HEK293 (cell line): Measurements from ENCODE around the gene KRT8.

Experiments
- GLI4 ChIP-seq: fragments of 450-650 bp; formaldehyde crosslinking; IDR thresholded peaks from 2 replicates; pipeline ENCODE4 v1.5.1; 2016; ENCODE audit warnings: missing biosample characterization, missing genetic modification characterization
- HIC1 ChIP-seq: fragments of 450-650 bp; formaldehyde crosslinking; IDR thresholded peaks from 2 replicates; pipeline ENCODE4 v1.5.1; 2016; ENCODE audit warnings: missing biosample characterization, missing genetic modification characterization
- KLF10 ChIP-seq: fragments of 450-650 bp; IDR thresholded peaks from 2 replicates; pipeline ENCODE4 v1.5.1; 2018; ENCODE audit warnings: missing biosample characterization, mild to moderate bottlenecking, missing genetic modification characterization
- KLF9 ChIP-seq: fragments of 450-650 bp; formaldehyde crosslinking; IDR thresholded peaks from 2 replicates; pipeline ENCODE4 v1.5.1; 2016; ENCODE audit warnings: missing biosample characterization, missing genetic modification characterization, low read depth
- PRDM10 ChIP-seq: fragments of 450-650 bp; formaldehyde crosslinking; IDR thresholded peaks from 2 replicates; pipeline ENCODE4 v1.5.1; 2016; ENCODE audit warnings: missing biosample characterization, missing genetic modification characterization
- PRDM6 ChIP-seq: fragments of 450-650 bp; formaldehyde crosslinking; IDR thresholded peaks from 2 replicates; pipeline ENCODE4 v1.5.1; 2017; ENCODE audit warnings: missing biosample characterization, missing genetic modification characterization
- SALL2 ChIP-seq: fragments of 450-650 bp; formaldehyde crosslinking; IDR thresholded peaks from 2 replicates; pipeline ENCODE4 v1.5.0; 2017; ENCODE audit warnings: missing biosample characterization, mild to moderate bottlenecking, missing genetic modification characterization, borderline replicate concordance
- SP3 ChIP-seq: fragments of 450-650 bp; formaldehyde crosslinking; IDR thresholded peaks from 2 replicates; pipeline ENCODE4 v1.5.1; 2016; ENCODE audit warnings: missing biosample characterization, missing genetic modification characterization
- ZBTB10 ChIP-seq: fragments of 450-650 bp; formaldehyde crosslinking; IDR thresholded peaks from 2 replicates; pipeline ENCODE4 v1.5.1; 2016; ENCODE audit warnings: missing biosample characterization, missing genetic modification characterization
- ZNF121 ChIP-seq: fragments of 450-650 bp; formaldehyde crosslinking; IDR thresholded peaks from 2 replicates; pipeline ENCODE4 v1.5.1; 2016; ENCODE audit warnings: missing biosample characterization, missing genetic modification characterization
- ZNF221 ChIP-seq: fragments of 450-650 bp; formaldehyde crosslinking; IDR thresholded peaks from 2 replicates; pipeline ENCODE4 v1.5.1; 2017; ENCODE audit warnings: missing biosample characterization, missing genetic modification characterization, borderline replicate concordance
- ZNF394 ChIP-seq: fragments of 450-650 bp; formaldehyde crosslinking; IDR thresholded peaks from 2 replicates; pipeline ENCODE4 v1.5.1; 2016; ENCODE audit warnings: missing biosample characterization, missing genetic modification characterization, mild to moderate bottlenecking, moderate library complexity, borderline replicate concordance
- ZNF555 ChIP-seq: fragments of 450-650 bp; formaldehyde crosslinking; conservative IDR thresholded peaks from 2 replicates; pipeline ENCODE4 v1.5.1; 2017; ENCODE audit warnings: missing biosample characterization, mild to moderate bottlenecking, missing genetic modification characterization, inconsistent platforms
- ZNF610 ChIP-seq: fragments of 450-650 bp; formaldehyde crosslinking; IDR thresholded peaks from 2 replicates; pipeline ENCODE4 v1.5.1; 2016; ENCODE audit warnings: missing biosample characterization, missing genetic modification characterization, borderline replicate concordance
- ZSCAN23 ChIP-seq: fragments of 450-650 bp; formaldehyde crosslinking; IDR thresholded peaks from 2 replicates; pipeline ENCODE4 v1.5.1; 2016; ENCODE audit warnings: missing biosample characterization, missing genetic modification characterization
- ZXDB ChIP-seq: fragments of 450-650 bp; formaldehyde crosslinking; IDR thresholded peaks from 2 replicates; pipeline ENCODE4 v1.5.1; 2016; ENCODE audit warnings: missing biosample characterization, missing genetic modification characterization
- TF ChIP-seq, protein P1 (sequence below): fragments of 450-650 bp; formaldehyde crosslinking; IDR thresholded peaks from 2 replicates; pipeline ENCODE4 v1.5.1; 2016; ENCODE audit warnings: missing biosample characterization, missing genetic modification characterization
- TF ChIP-seq, protein P2 (sequence below): fragments of 450-650 bp; formaldehyde crosslinking; IDR thresholded peaks from 2 replicates; pipeline ENCODE4 v1.5.1; 2017; ENCODE audit warnings: missing biosample characterization, missing genetic modification characterization
- TF ChIP-seq, protein P3 (sequence below): fragments of 450-650 bp; IDR thresholded peaks from 2 replicates; pipeline ENCODE4 v1.5.1; 2018; ENCODE audit warnings: missing biosample characterization, mild to moderate bottlenecking, missing genetic modification characterization

The KRT8 gene

DNA sequence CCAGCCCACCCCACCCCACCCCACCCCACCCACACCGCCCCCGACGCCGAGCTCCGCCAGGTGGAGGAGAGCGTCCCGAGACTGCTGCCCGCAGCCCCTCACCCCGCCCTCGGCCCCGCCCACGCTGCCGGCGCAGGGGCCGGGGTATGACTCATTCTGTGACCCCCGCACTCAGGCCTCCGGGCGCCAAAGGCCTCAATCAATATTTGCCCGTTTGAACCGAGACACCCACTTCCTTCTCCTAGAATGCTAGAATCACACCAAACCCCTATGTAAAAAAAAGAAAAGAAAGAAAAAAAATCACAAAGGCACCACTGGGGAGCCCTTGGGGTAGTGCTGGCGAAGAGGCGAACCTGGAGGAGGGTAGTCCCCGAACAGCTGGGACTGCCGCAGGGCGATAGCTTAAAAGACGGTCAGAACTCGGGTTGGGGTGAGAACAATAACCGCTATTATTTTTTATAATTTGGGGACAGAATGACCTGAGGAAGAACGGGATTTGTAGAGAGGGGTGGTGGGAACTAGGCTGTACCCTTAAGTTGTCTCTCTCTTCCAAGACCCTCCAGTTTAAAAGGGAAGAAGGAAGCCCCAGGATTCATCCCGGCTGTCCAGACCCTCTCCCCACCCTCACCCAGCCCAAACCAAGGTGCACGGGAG lies 894 bp downstream of the KRT8 start (continued):
- TF ChIP-seq ZXDB (tag by site-specific recombination) (peak; percentile 90), KLF10 (tag by site-specific recombination) (peak; percentile 27), ZNF555 (tag by site-specific recombination) (no peak), ZNF610 (tag by site-specific recombination) (no peak), GLI4 (no peak), PRDM6 (tag by site-specific recombination) (no peak), ZNF121 (no peak), ZSCAN23 (tag by site-specific recombination) (no peak), PRDM10 (tag by site-specific recombination) (peak; percentile 65), KLF9 (tag by site-specific recombination) (peak; percentile 83), HIC1 (tag by site-specific recombination) (peak; percentile 87), ZNF394 (tag by site-specific recombination) (peak; percentile 33), ZNF221 (no peak), ZBTB10 (tag by site-specific recombination) (peak; percentile 93), SALL2 (tag by site-specific recombination) (no peak), SP3 (tag by site-specific recombination) (no peak; the same call in 1 of the 2 replicates)
- TF ChIP-seq, protein P1, sequence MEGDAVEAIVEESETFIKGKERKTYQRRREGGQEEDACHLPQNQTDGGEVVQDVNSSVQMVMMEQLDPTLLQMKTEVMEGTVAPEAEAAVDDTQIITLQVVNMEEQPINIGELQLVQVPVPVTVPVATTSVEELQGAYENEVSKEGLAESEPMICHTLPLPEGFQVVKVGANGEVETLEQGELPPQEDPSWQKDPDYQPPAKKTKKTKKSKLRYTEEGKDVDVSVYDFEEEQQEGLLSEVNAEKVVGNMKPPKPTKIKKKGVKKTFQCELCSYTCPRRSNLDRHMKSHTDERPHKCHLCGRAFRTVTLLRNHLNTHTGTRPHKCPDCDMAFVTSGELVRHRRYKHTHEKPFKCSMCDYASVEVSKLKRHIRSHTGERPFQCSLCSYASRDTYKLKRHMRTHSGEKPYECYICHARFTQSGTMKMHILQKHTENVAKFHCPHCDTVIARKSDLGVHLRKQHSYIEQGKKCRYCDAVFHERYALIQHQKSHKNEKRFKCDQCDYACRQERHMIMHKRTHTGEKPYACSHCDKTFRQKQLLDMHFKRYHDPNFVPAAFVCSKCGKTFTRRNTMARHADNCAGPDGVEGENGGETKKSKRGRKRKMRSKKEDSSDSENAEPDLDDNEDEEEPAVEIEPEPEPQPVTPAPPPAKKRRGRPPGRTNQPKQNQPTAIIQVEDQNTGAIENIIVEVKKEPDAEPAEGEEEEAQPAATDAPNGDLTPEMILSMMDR: peak; percentile 17; the same call in 1 of the 2 replicates
- TF ChIP-seq, protein P2, sequence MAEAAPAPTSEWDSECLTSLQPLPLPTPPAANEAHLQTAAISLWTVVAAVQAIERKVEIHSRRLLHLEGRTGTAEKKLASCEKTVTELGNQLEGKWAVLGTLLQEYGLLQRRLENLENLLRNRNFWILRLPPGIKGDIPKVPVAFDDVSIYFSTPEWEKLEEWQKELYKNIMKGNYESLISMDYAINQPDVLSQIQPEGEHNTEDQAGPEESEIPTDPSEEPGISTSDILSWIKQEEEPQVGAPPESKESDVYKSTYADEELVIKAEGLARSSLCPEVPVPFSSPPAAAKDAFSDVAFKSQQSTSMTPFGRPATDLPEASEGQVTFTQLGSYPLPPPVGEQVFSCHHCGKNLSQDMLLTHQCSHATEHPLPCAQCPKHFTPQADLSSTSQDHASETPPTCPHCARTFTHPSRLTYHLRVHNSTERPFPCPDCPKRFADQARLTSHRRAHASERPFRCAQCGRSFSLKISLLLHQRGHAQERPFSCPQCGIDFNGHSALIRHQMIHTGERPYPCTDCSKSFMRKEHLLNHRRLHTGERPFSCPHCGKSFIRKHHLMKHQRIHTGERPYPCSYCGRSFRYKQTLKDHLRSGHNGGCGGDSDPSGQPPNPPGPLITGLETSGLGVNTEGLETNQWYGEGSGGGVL (tag by site-specific recombination): peak; percentile 44; the same call in 1 of the 2 replicates
- TF ChIP-seq, protein P3, sequence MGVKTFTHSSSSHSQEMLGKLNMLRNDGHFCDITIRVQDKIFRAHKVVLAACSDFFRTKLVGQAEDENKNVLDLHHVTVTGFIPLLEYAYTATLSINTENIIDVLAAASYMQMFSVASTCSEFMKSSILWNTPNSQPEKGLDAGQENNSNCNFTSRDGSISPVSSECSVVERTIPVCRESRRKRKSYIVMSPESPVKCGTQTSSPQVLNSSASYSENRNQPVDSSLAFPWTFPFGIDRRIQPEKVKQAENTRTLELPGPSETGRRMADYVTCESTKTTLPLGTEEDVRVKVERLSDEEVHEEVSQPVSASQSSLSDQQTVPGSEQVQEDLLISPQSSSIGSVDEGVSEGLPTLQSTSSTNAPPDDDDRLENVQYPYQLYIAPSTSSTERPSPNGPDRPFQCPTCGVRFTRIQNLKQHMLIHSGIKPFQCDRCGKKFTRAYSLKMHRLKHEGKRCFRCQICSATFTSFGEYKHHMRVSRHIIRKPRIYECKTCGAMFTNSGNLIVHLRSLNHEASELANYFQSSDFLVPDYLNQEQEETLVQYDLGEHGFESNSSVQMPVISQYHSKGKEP: no peak
